C4-2B (cell line): ENCODE data around the gene ARHGAP22.

ENCODE experiments used
- ZFX ChIP-seq: fragments of 450-650 bp; IDR thresholded peaks from 2 replicates; pipeline ENCODE4 v1.6.1; 2017
- TF ChIP-seq, protein P1 (sequence below): fragments of 450-650 bp; conservative IDR thresholded peaks from 2 replicates; pipeline ENCODE4 v1.5.1; 2017; ENCODE audit warnings: mild to moderate bottlenecking

DNA sequence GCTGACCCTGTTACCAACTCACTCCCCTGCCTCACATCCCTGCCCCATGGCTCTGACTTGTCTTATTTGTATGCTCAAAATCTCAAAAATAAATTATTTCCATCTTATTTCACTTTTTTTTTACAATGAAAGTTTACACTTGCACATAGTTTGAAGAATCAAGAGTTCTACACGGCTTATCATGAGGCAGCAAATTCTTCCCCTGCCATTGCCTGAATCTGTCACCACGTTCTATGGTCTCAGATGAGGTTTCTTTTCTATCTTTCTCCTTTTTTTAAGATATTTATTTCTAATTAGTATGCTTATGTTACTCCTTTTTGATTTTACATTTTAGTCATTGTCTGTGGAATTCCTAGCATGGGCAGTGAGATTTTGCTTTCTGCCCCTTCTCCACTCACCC lies 28.4 kb downstream of the ARHGAP22 start:
- TF ChIP-seq, protein P1, sequence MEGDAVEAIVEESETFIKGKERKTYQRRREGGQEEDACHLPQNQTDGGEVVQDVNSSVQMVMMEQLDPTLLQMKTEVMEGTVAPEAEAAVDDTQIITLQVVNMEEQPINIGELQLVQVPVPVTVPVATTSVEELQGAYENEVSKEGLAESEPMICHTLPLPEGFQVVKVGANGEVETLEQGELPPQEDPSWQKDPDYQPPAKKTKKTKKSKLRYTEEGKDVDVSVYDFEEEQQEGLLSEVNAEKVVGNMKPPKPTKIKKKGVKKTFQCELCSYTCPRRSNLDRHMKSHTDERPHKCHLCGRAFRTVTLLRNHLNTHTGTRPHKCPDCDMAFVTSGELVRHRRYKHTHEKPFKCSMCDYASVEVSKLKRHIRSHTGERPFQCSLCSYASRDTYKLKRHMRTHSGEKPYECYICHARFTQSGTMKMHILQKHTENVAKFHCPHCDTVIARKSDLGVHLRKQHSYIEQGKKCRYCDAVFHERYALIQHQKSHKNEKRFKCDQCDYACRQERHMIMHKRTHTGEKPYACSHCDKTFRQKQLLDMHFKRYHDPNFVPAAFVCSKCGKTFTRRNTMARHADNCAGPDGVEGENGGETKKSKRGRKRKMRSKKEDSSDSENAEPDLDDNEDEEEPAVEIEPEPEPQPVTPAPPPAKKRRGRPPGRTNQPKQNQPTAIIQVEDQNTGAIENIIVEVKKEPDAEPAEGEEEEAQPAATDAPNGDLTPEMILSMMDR = no peak
- no peak for TF ChIP-seq ZFX
